DMS53 (cell line): ENCODE results near the gene C19orf18.
"Not testable (repeated sequence)": the region's sequence is repeated elsewhere in the genome, so short reads cannot be mapped to it uniquely, and the experiment has no call there.

Experiments
- DNase-seq: peaks from one replicate; lab custom pipeline; 2025; lab: John Stamatoyannopoulos, UW

Gene C19orf18

DNA sequence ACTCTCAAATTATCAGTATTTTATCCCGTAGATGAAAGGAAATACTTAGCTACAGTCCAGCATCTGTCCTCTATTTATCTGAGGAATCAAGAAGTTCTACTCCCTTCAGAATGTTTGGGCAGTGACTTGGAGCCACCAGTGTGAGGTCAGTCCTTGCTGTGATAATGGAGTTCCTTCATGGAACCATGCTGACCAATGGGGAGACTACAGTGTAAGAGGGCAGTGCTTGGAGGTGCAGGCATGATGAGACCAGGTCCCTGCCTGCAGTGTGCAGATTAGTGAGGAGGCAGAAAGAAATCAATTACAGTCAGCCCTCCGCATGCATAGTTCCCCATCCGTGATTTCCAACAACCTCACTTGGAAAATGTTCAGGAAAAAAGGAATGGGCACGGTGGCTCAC, at the start of gene C19orf18:
Gene C19orf18 (minus strand): TSS at position 101 of the 400 bp plus-strand sequence. CDS start 102 bp downstream, outside the sequence.
- no peak for DNase-seq

DNA sequence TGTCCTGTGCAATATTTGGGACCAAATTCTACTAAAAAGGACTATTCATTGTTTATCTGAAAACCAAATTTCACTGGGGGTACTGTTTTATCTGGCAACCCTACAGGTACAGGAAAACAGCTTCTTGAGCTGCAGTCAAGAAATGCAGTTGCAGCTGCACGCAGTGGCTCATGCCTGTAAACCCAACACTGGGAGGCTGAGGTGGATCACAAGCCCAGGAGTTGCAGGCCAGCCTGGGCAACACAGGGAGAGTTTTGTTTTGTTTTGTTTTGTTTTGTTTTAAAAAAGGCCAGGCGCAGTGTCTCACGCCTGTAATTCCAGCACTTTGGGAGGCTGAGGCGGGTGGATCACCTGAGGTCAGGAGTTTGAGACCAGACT, 47.9 kb upstream of the C19orf18 start:
- DNase-seq = no peak

DNA sequence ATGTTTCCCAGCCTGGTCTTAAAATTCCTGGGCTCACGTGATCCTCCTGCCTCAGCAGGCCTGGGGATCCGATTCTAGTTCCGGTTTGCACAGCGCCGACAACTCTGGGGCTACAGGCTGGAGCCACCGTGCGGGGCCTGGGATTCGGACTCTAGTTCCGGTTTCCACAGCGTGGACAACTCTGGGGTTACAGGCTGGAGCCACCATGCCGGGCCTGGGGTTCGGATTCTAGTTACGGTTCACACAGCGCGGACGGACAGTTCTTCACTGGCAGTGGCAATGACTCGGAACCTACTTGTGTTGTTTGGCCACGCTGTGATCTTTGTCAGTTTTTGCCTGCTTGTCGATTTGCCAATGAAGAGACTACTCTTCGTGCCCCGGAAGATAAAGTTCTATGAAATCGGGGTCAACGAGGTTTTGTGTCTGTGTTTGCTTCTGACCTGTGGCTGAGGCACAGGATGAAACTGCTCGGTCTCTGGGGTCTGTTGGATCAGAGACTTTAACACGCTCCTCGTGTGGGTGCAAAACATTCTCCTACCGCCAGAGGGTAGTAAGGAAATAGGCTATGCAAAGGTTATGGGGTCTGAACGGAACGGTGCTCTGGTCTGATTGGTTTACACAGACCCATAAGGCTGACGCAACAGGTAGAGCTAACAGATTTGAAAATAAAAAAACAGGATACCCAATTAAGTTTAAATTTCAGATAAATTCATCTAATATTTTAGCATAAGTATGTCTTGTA, 47.4 kb upstream of the C19orf18 start:
- DNase-seq = peak; percentile 73

DNA sequence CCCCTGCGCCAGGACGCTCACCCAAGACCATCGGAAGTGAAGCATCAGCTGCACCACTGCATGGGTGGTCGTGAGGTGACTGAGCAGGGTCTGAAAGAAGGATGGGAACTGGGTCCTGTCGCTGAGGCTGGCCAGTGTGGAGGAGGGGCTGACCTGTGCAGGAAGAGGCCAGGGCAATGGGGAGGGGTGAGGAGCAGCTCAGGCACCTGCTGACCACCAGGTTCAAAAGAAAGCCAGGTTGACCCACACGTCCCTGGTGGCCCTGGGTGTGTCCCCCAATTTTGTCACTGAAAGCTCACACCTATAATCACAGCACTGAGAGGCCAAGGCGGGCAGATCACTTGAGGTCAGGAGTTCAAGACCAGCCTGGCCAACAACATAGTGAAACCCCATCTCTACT, 45.8 kb upstream of the C19orf18 start:
- no peak for DNase-seq

DNA sequence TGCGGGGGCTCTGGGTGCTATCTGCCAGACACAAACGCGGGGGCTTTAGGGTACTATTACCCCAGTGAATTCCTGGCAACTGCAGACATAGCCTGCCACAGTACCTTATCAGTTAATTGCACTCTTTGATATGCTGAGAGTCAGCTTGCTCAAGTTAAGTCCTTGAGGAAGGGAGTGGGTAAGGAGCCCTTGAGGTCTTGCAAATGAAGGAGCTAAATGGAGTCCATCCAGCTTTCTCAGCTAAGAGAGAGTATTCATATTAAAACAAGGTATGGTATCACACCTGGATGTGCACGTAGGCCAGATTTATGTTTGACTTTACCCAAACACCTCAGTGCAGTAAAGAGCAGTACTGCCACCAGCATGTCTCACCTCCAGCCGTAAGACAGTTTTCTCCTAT, 39.8 kb upstream of the C19orf18 start:
- no peak for DNase-seq

DNA sequence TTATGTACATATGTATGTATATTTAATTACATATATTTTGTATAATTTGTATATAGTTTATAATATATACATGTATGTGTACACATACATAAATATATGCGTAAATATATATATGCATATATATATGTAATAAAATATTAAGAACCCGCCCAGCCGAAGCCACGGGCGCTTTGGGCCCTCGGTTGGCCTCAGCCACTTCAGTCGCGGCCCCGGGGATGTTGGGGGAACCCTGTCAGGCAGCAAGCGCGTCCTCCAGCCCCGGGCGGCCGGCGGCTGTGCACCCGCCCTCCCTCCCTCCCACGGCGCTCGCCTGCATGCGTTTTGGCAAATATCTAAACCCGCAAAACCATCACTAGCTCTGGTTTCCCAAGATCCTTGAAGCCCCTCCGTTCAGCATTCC, 36.2 kb upstream of the C19orf18 start:
- DNase-seq = no peak

DNA sequence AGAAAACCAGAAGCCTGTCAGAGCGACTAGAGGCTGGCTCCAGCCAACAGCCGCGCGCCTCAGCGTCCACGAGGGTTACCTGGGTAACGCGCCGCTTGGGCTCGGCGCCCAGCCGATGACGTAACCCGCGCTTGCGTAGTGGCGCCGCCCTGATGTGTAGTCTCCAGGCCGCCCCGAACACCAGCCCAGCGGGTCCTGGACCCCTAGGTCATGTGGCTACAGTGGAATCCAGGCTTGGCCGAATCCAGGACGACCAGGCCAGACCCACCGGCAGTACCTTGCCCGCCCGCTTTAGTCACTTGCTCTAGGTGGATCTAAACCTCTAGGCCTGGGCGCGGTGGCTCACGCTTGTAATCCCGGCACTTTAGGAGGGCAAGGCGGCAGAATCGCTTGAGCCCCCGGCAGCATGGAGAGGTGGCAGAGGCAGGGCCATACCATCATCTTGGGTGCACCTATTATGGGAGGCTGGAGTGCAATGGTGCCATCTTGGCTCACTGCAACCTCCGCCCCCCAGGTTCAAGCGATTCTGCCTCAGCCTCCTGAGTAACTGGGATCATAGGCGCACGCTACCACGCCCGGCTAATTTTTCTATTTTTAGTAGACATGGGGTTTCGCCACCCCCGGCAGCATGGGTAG, 35.5 kb upstream of the C19orf18 start:
- no peak for DNase-seq

DNA sequence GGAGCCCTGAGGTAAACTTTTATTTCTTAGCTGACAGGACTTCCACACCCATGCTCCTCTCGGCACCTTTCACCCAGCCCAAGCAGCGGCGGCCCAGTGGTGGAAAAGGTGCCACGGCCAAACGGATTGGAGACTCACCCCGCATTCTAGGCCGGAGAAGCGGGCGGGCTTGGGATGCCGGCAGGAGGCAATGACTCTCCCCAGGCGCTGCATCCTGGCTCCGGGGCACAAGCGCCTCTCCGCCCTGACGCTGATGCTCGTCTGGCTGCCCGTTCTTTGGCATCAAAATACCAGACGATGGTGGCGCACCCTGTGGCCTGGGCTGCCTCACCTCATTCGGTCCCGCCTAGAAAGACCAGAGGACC, 34.9 kb upstream of the C19orf18 start:
- DNase-seq = no peak

DNA sequence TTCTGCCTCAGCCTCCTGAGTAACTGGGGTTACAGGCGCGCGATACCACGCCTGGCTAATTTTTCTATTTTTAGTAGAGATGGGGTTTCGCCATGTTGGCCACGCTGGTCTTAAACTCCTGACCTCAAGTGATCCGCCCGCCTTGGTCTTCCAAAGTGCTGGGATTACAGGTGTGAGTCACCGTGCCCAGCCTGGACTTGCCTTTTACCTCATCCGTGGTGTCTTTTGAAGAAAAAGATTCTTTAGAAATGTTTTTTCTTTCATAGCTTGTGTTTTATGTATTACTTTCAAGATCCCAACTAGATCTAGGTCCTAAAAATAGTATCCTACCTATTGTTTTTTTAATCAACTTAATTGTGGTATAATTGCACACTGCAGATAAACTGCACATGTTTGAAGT, 34.5 kb upstream of the C19orf18 start:
- not testable (repeated sequence) for DNase-seq

DNA sequence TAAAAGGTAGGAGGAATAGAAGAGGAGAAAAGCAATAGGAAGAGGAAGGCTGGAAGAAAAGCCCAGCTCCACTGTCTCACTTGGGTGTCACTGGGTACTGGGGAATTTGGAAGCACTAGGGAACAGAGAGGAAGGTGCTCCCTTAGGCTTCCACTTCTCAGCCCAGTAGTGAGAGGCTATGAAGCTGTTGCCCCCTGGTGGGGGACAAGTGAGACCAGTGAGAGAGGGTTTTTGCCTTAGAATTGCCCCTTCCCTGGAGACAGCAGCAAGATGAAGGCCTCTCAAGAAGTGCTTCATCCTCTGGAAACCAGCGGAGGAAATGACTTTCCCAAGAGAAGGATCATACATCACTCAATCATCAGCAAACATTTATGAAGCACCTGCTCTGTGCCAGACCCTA, 33.0 kb upstream of the C19orf18 start:
- DNase-seq = peak; percentile 48

DNA sequence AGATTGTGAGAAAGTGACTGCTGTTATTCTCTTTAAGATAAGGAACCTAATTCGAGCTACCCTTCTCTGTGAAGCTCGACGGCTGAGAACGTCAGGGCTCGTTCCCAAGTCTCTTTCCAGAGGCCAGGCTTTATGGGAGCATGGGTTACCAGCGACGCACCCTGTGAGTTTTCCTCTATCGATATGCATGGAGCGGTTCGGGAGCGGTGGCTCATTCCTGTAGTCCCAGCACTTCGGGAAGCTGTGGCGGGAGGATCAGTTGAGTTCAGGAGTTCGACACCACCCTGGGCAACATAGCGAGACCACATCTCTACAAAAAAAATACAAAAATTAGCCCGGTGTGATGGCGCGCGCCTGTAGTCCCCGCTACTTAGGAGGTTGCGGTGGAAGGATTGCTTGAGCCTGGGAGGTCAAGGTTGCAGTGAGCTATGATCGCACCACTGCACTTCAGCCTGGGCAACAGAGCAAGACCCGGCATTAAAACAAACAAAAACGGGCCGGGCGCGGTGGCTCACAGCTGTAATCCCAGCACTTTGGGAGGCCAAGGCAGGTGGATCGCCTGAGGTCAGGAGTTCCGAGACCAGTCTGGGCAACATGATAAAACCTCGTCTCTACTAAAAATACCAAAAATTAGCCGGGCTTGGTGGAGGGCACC, 29.0 kb upstream of the C19orf18 start:
- peak; percentile 71 for DNase-seq

DNA sequence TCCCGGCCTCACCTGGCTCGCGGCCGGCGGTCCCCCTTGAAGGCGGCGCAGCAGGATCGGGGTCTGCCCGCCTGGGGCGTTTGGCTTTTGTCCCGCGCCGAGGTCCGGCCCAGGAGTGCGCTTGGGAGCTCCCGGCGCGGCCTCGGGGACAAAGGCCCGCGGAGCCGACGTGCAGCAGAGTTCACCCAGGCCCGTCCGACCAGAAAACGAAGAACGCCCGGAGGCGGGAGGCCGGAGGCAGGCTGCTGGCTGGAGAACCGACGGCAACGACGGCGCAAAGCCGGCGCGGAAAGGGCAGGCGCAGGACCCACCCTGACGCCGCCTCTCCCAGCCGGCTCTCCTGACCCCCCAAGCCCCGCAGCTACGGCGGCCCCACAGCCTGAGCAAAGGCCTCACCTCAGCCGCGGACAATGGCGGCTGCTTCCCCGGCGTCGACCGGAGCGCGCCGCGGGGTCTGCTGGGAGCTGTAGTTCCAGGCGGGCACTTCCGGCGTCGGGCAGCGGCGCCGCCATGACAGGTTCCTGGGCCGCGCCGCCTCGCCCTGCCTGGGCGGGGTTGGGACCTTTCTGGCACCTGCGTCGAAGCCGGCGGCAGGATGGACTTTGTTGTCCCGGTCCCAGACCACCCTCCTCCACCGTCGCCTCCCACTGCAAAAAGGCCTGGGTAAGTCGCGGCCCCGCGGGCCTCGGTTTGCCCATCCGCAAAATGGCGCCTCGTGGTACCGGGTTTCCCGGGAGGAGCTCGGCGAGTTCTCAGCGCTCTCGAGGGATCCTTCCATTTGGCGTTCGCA, 28.2 kb upstream of the C19orf18 start, which contains the start of gene ZNF606:
Gene ZNF606 (minus strand): TSS at position 437 of the 790 bp plus-strand sequence. CDS start 1,501 bp downstream, outside the sequence.
- peak; percentile 93 for DNase-seq

DNA sequence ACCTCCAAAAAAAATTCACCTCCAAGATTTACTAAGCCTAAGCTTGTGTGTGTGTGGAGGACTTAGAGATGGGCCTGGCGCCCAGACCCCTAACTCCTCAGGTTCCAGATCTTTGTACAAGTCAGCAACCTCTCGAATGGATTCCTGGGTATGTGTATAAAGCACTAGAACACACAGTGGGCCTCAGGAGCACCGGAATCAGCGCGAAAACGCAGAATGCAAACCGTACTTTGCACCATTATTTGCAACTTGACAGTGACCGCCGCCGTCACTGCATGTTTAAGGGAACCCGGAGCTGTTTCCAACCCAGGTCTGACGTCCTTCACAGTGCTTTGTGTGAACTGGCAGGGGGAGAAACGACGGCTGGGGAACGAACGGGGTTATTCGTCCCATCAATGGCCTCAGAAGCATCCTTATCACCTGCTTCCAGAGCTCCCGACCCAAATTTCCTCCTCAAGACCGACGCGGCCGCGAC, 27.6 kb upstream of the C19orf18 start:
- DNase-seq = no peak

DNA sequence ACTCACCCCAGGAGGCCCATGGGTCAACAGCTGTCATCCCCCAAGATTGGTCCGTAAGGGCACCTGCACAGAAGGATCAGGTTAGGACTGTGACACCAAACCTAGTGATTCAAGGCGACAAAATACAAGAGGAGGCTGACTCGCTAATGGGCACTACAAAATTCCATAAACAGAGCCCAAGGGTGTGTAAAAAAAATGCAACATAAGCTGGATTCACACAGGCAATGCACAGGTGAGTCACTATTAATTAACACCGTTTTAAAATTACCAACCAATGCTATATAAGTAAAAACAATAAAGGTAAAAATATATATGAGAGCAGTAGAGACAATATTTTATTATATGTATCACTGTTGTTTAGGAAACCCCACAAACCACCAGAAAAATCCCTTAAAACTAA, 26.3 kb upstream of the C19orf18 start:
- DNase-seq = no peak

DNA sequence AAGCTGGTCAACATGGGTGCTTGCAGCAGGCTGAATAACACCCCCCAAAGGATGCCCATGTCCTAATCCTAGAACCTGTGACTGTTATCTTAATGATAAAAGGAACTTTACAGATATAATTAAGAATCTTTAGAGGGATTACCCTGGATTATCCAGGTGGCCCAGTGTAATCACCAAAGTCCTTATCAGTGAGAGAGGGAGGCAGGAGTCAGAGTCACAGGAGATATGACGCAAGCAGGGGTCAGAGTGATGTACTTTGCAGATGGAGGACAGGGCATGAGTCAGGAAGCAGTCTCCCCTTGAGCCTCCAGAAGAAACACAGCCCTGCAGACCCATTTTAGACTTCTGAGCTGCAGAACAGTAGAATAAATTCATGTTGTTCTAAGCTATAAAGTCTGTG, 18.5 kb upstream of the C19orf18 start:
- no peak for DNase-seq

DNA sequence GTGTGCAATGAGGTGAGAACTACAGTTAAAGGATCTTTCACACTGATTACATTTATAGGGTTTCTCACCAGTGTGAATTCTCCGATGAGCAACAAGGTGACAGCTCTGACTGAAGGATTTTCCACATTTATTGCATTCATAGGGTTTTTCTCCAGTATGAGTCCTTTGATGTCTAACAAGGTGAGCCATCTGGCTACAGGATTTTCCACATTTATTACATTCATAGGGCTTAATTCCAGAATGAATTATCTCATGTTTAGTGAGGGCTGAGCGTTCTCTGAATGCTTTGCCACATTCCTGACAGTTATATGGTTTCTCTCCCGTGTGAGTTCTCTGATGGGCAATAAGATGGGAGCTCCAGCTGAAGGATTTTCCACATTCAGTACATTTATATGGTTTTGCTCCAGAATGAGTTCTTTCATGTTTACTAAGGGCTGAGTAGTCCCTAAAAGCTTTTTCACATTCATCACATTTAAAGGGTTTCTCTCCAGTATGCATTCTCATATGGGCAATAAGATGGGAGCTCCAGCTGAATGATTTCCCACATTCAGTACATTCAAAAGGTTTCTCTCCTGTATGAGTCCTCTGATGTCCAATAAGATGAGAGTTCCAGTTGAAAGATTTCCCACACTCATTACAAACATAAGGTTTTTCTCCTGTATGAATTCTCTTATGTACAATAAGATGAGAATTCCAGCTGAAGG, 4.4 kb upstream of the C19orf18 start:
- DNase-seq = peak; percentile 53

DNA sequence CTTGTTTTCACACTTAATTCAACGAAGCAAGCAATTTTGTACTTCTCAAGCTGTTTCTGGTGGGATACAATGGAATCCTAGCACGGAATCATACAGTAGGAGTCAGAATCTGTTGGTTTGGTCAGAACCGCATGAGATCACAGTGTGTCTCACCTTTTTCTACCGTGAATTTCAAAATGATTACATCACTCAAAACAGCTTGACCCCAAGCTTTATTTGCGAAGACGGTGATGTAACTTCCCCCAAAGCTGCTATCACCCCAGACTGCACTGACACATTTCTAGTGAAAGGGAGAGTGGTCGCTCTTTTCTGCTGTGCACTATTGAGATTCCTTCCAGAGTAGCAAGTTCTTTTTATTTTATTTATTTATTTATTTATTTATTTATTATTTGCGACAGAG, 9.6 kb downstream of the C19orf18 start:
- DNase-seq = no peak

DNA sequence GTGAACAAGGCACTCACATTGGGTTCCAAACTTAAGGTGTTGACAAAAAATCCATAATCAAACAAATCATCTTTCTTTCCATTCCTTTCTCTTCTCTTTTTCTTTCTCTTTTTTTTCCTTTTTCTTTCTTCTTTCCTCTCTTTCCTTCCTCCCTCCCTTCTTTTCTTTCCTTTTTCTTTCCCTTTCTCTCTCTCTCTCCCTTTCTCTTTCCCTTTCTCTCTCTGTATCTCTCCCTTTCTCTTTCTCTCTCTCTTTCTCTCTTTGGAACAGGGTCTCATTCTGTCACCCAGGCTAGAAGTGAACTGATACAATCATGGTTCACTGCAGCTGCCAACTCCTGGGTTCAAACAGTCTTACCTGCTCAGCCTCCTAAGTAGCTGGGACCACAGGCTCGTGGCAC, 12.5 kb downstream of the C19orf18 start:
- no peak for DNase-seq

DNA sequence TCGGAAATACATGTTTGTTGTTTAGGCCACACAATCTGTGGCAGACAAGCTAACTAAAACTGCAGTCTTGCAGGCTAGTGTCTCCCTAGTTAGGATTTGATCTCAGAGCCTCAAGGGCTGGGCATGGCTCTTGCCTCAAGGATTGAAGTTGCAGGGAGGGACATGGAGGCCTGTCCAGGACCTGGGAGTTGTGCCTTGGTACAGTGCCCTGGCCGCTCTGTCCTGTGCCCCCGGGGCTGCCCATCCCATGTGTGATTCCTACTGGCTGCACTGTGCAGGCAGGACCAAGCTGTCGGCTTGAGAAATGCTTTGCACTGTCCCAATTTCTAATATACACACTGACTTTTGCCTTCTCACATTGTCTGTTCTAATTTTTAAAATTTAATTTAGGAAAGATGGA, 19.3 kb downstream of the C19orf18 start:
- DNase-seq = no peak

DNA sequence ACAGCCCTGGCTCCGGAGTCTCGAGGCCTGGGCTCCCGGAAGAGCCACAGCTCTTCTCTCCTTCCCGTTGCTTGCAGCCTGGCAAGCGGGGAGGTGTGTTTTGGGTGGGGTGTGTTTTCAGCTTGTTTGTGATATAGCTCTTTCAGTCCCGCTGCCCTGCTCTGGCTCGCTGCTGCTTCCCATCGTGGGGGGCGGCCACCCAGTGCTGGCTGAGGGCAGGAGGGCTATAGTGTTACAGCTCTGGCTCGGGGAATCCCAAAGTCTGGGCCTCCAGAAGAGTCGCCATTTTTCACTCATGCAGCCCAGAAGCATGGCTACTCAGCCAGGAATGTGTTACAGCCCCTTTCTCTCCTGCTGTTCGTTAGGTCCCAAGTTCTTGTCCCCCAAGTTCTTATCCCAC, 24.6 kb downstream of the C19orf18 start:
- DNase-seq = no peak

DNA sequence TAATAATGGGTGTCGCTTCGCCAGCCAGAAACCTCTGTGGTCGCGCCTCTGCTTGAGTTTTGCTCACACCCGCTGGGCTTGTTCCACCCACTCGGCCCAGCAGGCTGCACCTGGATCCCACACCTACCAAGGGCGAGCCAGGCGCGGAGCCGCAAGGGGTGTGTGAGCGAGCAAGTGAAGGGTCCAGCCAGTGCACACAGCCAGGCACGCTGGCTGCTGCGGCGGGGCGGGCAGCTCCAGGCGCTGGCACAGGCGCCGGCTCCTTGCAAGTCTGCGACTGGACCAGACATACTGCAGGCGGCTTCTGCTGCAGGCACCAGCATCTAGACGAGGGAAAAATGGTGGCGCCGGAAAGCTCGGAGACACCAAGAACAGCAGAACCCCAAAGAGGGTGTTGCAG, 25.0 kb downstream of the C19orf18 start:
- DNase-seq = no peak
